Natural killer cell (primary cell): Measurements from ENCODE around the gene WDFY1. TPM values are rescaled to one million over a fixed set of nuclear protein-coding genes. Genes with fewer than 3 reads are reported as not detected.
"Not testable (repeated sequence)": the region's sequence is repeated elsewhere in the genome, so short reads cannot be mapped to it uniquely, and the experiment has no call there.

Experiments used
- ATAC-seq, 3 donors: fragments of 150-1000 bp in 2 of 3; fragments of 200-7000 bp in 1 of 3; cut with Tn5 transposase; 1 replicate in 1 of 3; 2 replicates in 2 of 3; pipeline ENCODE4 v1.10.0; 2021; ENCODE audit warnings: mild to moderate bottlenecking in 2 of 3, moderate library complexity in 2 of 3
- DNase-seq, 2 donors: peaks; one replicate each; pipeline versions ENCODE4 v3.0.0 to v3.0.0-alpha.2; 2013 to 2021; ENCODE audit warnings: mixed read lengths in 1 of 2
- H3K27ac ChIP-seq: one replicate; pipeline ENCODE4 v1.5.1; 2013; ENCODE audit warnings: mild to moderate bottlenecking, low read length
- H3K27me3 ChIP-seq: one replicate; pipeline ENCODE4 v1.6.1; 2013; ENCODE audit warnings: low read length; ENCODE audit not compliant: control insufficient read depth, insufficient read depth
- H3K36me3 ChIP-seq: one replicate; pipeline ENCODE4 v1.6.1; 2013; ENCODE audit warnings: low read length; ENCODE audit not compliant: control insufficient read depth, insufficient read depth
- H3K4me1 ChIP-seq: one replicate; pipeline ENCODE4 v1.6.1; 2013; ENCODE audit warnings: low read length; ENCODE audit not compliant: control insufficient read depth, insufficient read depth
- H3K4me3 ChIP-seq: one replicate; pipeline ENCODE4 v1.5.1; 2013; ENCODE audit warnings: low read length
- H3K9me3 ChIP-seq: one replicate; pipeline ENCODE4 v1.6.1; 2013; ENCODE audit warnings: low read length; ENCODE audit not compliant: control insufficient read depth, insufficient read depth
- H3K27ac Mint-ChIP-seq, 2 donors: one replicate each; pipeline ENCODE4 v1.8.0; 2022; ENCODE audit warnings: mild to moderate bottlenecking in 2 of 2, mixed read lengths in 2 of 2, moderate library complexity in 1 of 2
- H3K27me3 Mint-ChIP-seq, 2 donors: one replicate each; pipeline ENCODE4 v1.8.0; 2022; ENCODE audit warnings: low read depth in 2 of 2, mixed read lengths in 2 of 2
- H3K36me3 Mint-ChIP-seq: one replicate; pipeline ENCODE4 v1.8.0; 2022; ENCODE audit warnings: mixed read lengths
- H3K4me1 Mint-ChIP-seq, 2 donors: one replicate each; pipeline ENCODE4 v1.8.0; 2022; ENCODE audit warnings: mixed read lengths in 2 of 2
- H3K4me3 Mint-ChIP-seq: one replicate; pipeline ENCODE4 v1.8.0; 2022; ENCODE audit warnings: mild to moderate bottlenecking, moderate library complexity, mixed read lengths
- H3K9me3 Mint-ChIP-seq, 2 donors: one replicate each; pipeline ENCODE4 v1.8.0; 2022; ENCODE audit warnings: mixed read lengths in 2 of 2
- CTCF ChIP-seq: fragments of 200-600 bp; IDR thresholded peaks from one replicate; pipeline ENCODE4 v1.8.0; 2022; ENCODE audit warnings: antibody characterized with exemption
- WGBS: methylation state at CpG from one replicate; pipeline ENCODE4 v1.1.7; 2013; ENCODE audit warnings: missing lambda C conversion rate; ENCODE audit not compliant: insufficient coverage; 5-methylcytosine and 5-hydroxymethylcytosine counted together
- intact Hi-C: fragments of 100-400 bp; cut with micrococcal nuclease; formaldehyde crosslinking; loops from one replicate; pipeline ENCODE4 v1.14.2; 2022
- total RNA-seq, 4 donors: library from RNA; stranded (reverse); fragments of 120-200 nt in 1 of 4; gene quantifications; one replicate each; pipeline versions ENCODE4 v1.2.3 to v1.2.4, GENCODE V29; 2013 to 2022

Gene WDFY1
- total RNA-seq, 3 donors from 2014 or later (not counting 1 experiment from before 2014, with no cell fraction given), result 90.2 to 96.2 (median 92.0) TPM

- WGBS, result over 99% methylated on average over 5 of the region's 5 CpGs
- no peak for TF ChIP-seq CTCF
- H3K36me3 ChIP-seq, result peaks cover 57% of the 10 kb centered on the region
- H3K4me1 ChIP-seq, result no peaks in the 10 kb centered on the region
- peaks cover 18% of the 10 kb centered on the region for H3K36me3 Mint-ChIP-seq
- peak overlapping the region in 1 of 2 donors; percentile 58 for H3K27ac Mint-ChIP-seq
- H3K9me3 ChIP-seq, result no peaks in the 10 kb centered on the region
- intact Hi-C loops, result loop anchor here (2.0 kb wide), 1 partner anchor 14 kb away; no protein-coding TSS in a partner anchor
- DNase-seq (no peak), ATAC-seq (no peak)
- no peak overlapping the region for H3K4me3 ChIP-seq
- no peak overlapping the region for H3K4me3 Mint-ChIP-seq
- H3K27me3 ChIP-seq, result no peaks in the 10 kb centered on the region
- no peaks in the 10 kb centered on the region for H3K4me1 Mint-ChIP-seq
- no peaks in the 10 kb centered on the region for H3K9me3 Mint-ChIP-seq
- H3K27ac ChIP-seq, result no peak overlapping the region
- H3K27me3 Mint-ChIP-seq, result no peaks in the 10 kb centered on the region
Observed at GRCh38 chr2:223882715-223883114, 62.4 kb downstream of the WDFY1 start.

DNA sequence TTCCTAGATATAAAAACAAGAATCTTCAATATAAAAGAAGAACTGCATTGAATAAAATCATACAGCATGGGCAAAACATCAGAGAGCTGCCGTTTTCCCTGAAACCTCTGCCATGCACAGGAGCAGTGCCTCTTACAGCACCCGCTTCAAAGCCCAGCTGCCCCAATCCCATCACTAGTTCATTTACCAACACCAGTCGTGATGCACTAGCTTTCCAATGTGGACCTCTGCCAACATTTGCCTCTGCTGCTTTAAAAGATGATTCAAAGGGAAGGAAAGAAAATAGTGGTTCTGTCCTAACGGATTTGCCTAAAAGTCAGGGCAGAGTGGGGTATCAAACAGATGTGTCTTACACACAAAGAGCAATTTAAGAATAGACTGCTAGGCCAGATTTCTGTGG is 64.3 kb downstream of the WDFY1 start:
- intact Hi-C loops, result no loop called here
- Mint-ChIP-seq H3K27ac (peak overlapping the region; percentile 58 to 63), H3K4me3 (no peak overlapping the region), H3K36me3 (peaks cover 30% of the 10 kb centered on the region), H3K4me1 (no peaks in the 10 kb centered on the region), H3K27me3 (no peaks in the 10 kb centered on the region), H3K9me3 (no peaks in the 10 kb centered on the region)
- DNase-seq, result no peak
- WGBS, result 99% methylated on average over 4 of the region's 4 CpGs
- Histone ChIP-seq H3K27me3 (no peaks in the 10 kb centered on the region), H3K4me1 (no peaks in the 10 kb centered on the region), H3K36me3 (peaks cover 70% of the 10 kb centered on the region), H3K9me3 (no peaks in the 10 kb centered on the region), H3K4me3 (no peak overlapping the region), H3K27ac (no peak overlapping the region)
- no peak for ATAC-seq
- no peak for TF ChIP-seq CTCF

DNA sequence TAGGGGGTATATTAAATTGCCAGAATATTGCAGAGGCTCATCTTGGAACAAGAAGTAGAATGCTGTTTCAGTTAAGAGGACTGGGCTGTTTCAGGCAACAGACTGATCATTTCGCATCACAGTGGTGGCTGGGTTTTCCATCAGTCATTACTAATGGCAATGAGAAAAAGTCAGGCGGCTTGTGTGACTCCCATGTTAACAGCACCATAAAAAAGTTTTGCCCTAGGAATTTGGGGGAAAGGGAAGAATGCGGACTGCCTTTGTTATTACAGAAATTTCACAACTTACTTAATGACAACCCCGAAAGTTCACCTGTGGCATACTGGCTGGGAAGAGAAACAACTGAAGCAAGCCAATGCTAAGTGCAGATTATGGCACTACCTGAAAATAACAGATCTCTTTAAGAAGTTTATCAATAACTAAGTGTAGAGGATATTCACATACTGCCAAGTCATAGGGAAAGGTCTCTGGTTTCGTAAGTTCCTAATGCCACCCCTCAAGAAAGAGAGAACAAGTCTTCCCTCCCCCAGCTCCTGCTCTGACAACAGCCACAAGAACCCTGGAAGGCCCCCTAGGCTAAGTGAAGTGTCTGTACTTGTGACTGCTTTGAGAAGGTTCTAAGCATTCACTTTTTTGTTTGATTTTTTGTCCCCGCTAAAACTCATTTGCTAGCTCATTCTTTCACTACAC is 67.3 kb downstream of the WDFY1 start:
- no peak for TF ChIP-seq CTCF
- no peaks in the 10 kb centered on the region for H3K9me3 Mint-ChIP-seq
- peaks cover 30% of the 10 kb centered on the region for H3K36me3 Mint-ChIP-seq
- intact Hi-C loops, result no loop called here
- no peaks in the 10 kb centered on the region for H3K9me3 ChIP-seq
- no peak overlapping the region for H3K4me3 ChIP-seq
- ATAC-seq (no peak), DNase-seq (no peak)
- WGBS, result 94% methylated on average over 3 of the region's 6 CpGs
- H3K36me3 ChIP-seq, result peaks cover 61% of the 10 kb centered on the region
- H3K4me3 Mint-ChIP-seq, result no peak overlapping the region
- no peaks in the 10 kb centered on the region for H3K27me3 Mint-ChIP-seq
- H3K4me1 ChIP-seq, result no peaks in the 10 kb centered on the region
- no peak overlapping the region for H3K27ac Mint-ChIP-seq
- H3K27me3 ChIP-seq, result no peaks in the 10 kb centered on the region
- H3K4me1 Mint-ChIP-seq, result no peaks in the 10 kb centered on the region
- no peak overlapping the region for H3K27ac ChIP-seq

- no peaks in the 10 kb centered on the region for H3K9me3 Mint-ChIP-seq
- no peak for ATAC-seq
Observed at GRCh38 chr2:223873672-223874071, 71.5 kb downstream of the WDFY1 start.

GRCh38 chr2:223872772-223873171 is 72.4 kb downstream of the WDFY1 start:
- H3K27ac Mint-ChIP-seq, ATAC-seq, H3K4me3 ChIP-seq: not testable (repeated sequence)

More at GRCh38 chr2:223873672-223874071, 71.5 kb downstream of the WDFY1 start:
- Histone ChIP-seq H3K36me3 (peaks cover 39% of the 10 kb centered on the region), H3K27me3 (no peaks in the 10 kb centered on the region), H3K4me3 (no peak overlapping the region), H3K9me3 (no peaks in the 10 kb centered on the region), H3K4me1 (no peaks in the 10 kb centered on the region), H3K27ac (no peak overlapping the region)
- H3K27ac Mint-ChIP-seq, result peak overlapping the region in 1 of 2 donors; percentile 24
- no peaks in the 10 kb centered on the region for H3K27me3 Mint-ChIP-seq
- H3K4me3 Mint-ChIP-seq, result no peak overlapping the region
- intact Hi-C loops, result no loop called here
- H3K4me1 Mint-ChIP-seq, result no peaks in the 10 kb centered on the region
- WGBS, result 97% methylated on average over 3 of the region's 3 CpGs
- peaks cover 29% of the 10 kb centered on the region for H3K36me3 Mint-ChIP-seq
- no peak for TF ChIP-seq CTCF
- DNase-seq, result no peak

More at GRCh38 chr2:223872772-223873171, 72.4 kb downstream of the WDFY1 start:
- H3K27me3 ChIP-seq, H3K4me1 ChIP-seq, intact Hi-C loops, H3K4me1 Mint-ChIP-seq, DNase-seq, H3K27ac ChIP-seq, H3K9me3 Mint-ChIP-seq, H3K9me3 ChIP-seq, H3K4me3 Mint-ChIP-seq, H3K27me3 Mint-ChIP-seq: not testable (repeated sequence)
- peaks cover 20% of the 10 kb centered on the region for H3K36me3 Mint-ChIP-seq
- peaks cover 30% of the 10 kb centered on the region for H3K36me3 ChIP-seq
- WGBS, result 91% methylated on average over 1 of the region's 2 CpGs
